GM23338 (cell line): ENCODE measurements around the gene FMO3. TPM values are rescaled to one million over a fixed set of nuclear protein-coding genes. Genes with fewer than 3 reads are reported as not detected.

ENCODE experiments used
- ATAC-seq: fragments of 200-7000 bp; cut with Tn5 transposase; 3 replicates; pipeline ENCODE4 v1.9.1; 2020
- DNase-seq: peaks from one replicate; pipeline ENCODE4 v3.0.0-alpha.2; 2015; ENCODE audit warnings: low spot score
- H2AFZ ChIP-seq: fragments of 200-600 bp; sonication (generic); 2 replicates; pipeline ENCODE4 v1.8.0; 2016; ENCODE audit warnings: antibody characterized with exemption, mild to moderate bottlenecking, moderate library complexity
- H3F3A ChIP-seq: fragments of 200-600 bp; sonication (generic); replicated peaks from 2 replicates; pipeline ENCODE4 v1.8.0; 2017; ENCODE audit warnings: antibody characterized with exemption, mixed run types, low read depth
- H3K27ac ChIP-seq: fragments of 200-600 bp; sonication (generic); 2 replicates; pipeline ENCODE4 v1.6.1; 2016; ENCODE audit warnings: low read depth
- H3K27me3 ChIP-seq: fragments of 200-600 bp; sonication (generic); 2 replicates; pipeline ENCODE4 v1.8.0; 2016; ENCODE audit warnings: mild to moderate bottlenecking, mixed run types, moderate library complexity; ENCODE audit not compliant: insufficient read depth
- H3K36me3 ChIP-seq: fragments of 200-600 bp; sonication (generic); 2 replicates; pipeline ENCODE4 v1.8.0; 2016; ENCODE audit warnings: mild to moderate bottlenecking; ENCODE audit not compliant: insufficient read depth
- H3K4me1 ChIP-seq: fragments of 200-600 bp; sonication (generic); 2 replicates; pipeline ENCODE4 v1.8.0; 2016; ENCODE audit warnings: mild to moderate bottlenecking, moderate library complexity; ENCODE audit not compliant: insufficient read depth
- H3K4me2 ChIP-seq: fragments of 200-600 bp; sonication (generic); 2 replicates; pipeline ENCODE4 v1.7.1; 2017; ENCODE audit warnings: mixed run types
- H3K4me3 ChIP-seq: fragments of 200-600 bp; sonication (generic); 2 replicates; pipeline ENCODE4 v1.6.1; 2016; ENCODE audit warnings: mixed run types
- H3K79me2 ChIP-seq: fragments of 200-600 bp; sonication (generic); replicated peaks from 2 replicates; pipeline ENCODE4 v1.8.0; 2017; ENCODE audit warnings: mild to moderate bottlenecking; ENCODE audit not compliant: insufficient read depth
- H3K9me2 ChIP-seq: fragments of 200-600 bp; sonication (generic); 2 replicates; pipeline ENCODE4 v1.8.0; 2017; ENCODE audit not compliant: insufficient read depth
- H4K20me1 ChIP-seq: fragments of 200-600 bp; sonication (generic); replicated peaks from 2 replicates; pipeline ENCODE4 v1.8.0; 2017; ENCODE audit warnings: mild to moderate bottlenecking; ENCODE audit not compliant: insufficient read depth
- H3K27ac Mint-ChIP-seq: 2 replicates; pipeline ENCODE4 v1.8.0; 2020; ENCODE audit warnings: inconsistent platforms, mild to moderate bottlenecking, moderate library complexity, mixed read lengths
- H3K27me3 Mint-ChIP-seq: 3 replicates; pipeline ENCODE4 v1.8.0; 2022; ENCODE audit warnings: low read depth, mild to moderate bottlenecking, moderate library complexity, mixed read lengths, inconsistent platforms; ENCODE audit not compliant: insufficient read depth, poor library complexity
- H3K36me3 Mint-ChIP-seq: 3 replicates; pipeline ENCODE4 v1.8.0; 2021; ENCODE audit warnings: low read depth, mild to moderate bottlenecking, inconsistent platforms, moderate library complexity, mixed read lengths
- H3K4me1 Mint-ChIP-seq: 3 replicates; pipeline ENCODE4 v1.8.0; 2020; ENCODE audit warnings: mild to moderate bottlenecking, inconsistent platforms, mixed read lengths
- H3K4me3 Mint-ChIP-seq: 3 replicates; pipeline ENCODE4 v1.8.0; 2021; ENCODE audit warnings: moderate library complexity, mild to moderate bottlenecking, inconsistent platforms, mixed read lengths
- H3K9me3 Mint-ChIP-seq: 3 replicates; pipeline ENCODE4 v1.8.0; 2020; ENCODE audit warnings: moderate library complexity, mild to moderate bottlenecking, inconsistent platforms, mixed read lengths
- CTCF ChIP-seq, 2 experiments: fragments of 200-600 bp in 1 of 2; sonication (generic) in 1 of 2; conservative IDR thresholded peaks; 2 replicates each; pipeline versions ENCODE4 v1.5.1 to v1.6.1; 2016 to 2017; ENCODE audit warnings: antibody characterized with exemption in 2 of 2, low read depth in 2 of 2, mild to moderate bottlenecking in 2 of 2, moderate library complexity in 1 of 2
- EZH2phosphoT487 ChIP-seq: fragments of 200-600 bp; sonication (generic); IDR thresholded peaks from one replicate; pipeline ENCODE4 v1.8.1; 2018; ENCODE audit warnings: antibody characterized with exemption; ENCODE audit not compliant: unreplicated experiment
- JUNB ChIP-seq: IDR thresholded peaks from one replicate; pipeline ENCODE4 v1.6.1; 2016; ENCODE audit warnings: antibody characterized with exemption; ENCODE audit not compliant: unreplicated experiment
- NANOG ChIP-seq: IDR thresholded peaks from 2 replicates; pipeline ENCODE4 v1.6.1; 2016; ENCODE audit warnings: antibody characterized with exemption, borderline replicate concordance
- POLR2AphosphoS5 ChIP-seq: IDR thresholded peaks from 2 replicates; pipeline ENCODE4 v1.6.1; 2016; ENCODE audit warnings: antibody characterized with exemption, low read depth
- STAT1 ChIP-seq: IDR thresholded peaks from one replicate; pipeline ENCODE4 v1.6.1; 2016; ENCODE audit warnings: antibody characterized with exemption; ENCODE audit not compliant: unreplicated experiment
- ZNF114 ChIP-seq: fragments of 250-450 bp; sonication (Bioruptor Pico); IDR thresholded peaks from 2 replicates; pipeline ENCODE4 v1.5.0; 2020; ENCODE audit warnings: mild to moderate bottlenecking, moderate library complexity
- ZNF462 ChIP-seq: fragments of 250-450 bp; sonication (Bioruptor Pico); IDR thresholded peaks from 2 replicates; pipeline ENCODE4 v1.5.0; 2020; ENCODE audit warnings: mild to moderate bottlenecking, moderate library complexity
- polyA plus RNA-seq: library from polyadenylated mRNA; unstranded; fragments of >200 nt; fragmentation: Nextera tagmentation; extraction: Ambion mirVana; gene quantifications from 2 replicates; pipeline ENCODE4 v1.2.1, GENCODE V29; 2016
- total RNA-seq: library from RNA; depleted of rRNA; stranded (reverse); fragments of >200 nt; shearing (Covaris generic); gene quantifications from 2 replicates; pipeline ENCODE4 v1.2.3, GENCODE V29; 2014

Gene FMO3
- total and polyA plus RNA-seq, 2 experiments from 2014 or later, result 0.26 TPM; not detected in 1

GRCh38 chr1:171082606-171083005, 8.1 kb upstream of the FMO3 start (continued):
- TF ChIP-seq ZNF462 (no peak), JUNB (no peak), STAT1 (no peak), NANOG (no peak), ZNF114 (CRISPR knock-in tag) (no peak), EZH2phosphoT487 (no peak), POLR2AphosphoS5 (no peak)

- Histone ChIP-seq H3K4me2 (no peak overlapping the region), H3K4me3 (no peak overlapping the region), H3K79me2 (no peaks in the 10 kb centered on the region), H3K27ac (no peak overlapping the region), H3K9me2 (no peaks in the 10 kb centered on the region), H2AFZ (no peak overlapping the region), H3K36me3 (no peaks in the 10 kb centered on the region), H3K27me3 (no peaks in the 10 kb centered on the region), H3F3A (no peaks in the 10 kb centered on the region), H4K20me1 (no peaks in the 10 kb centered on the region), H3K4me1 (no peaks in the 10 kb centered on the region)
- H3K36me3 Mint-ChIP-seq, result no peaks in the 10 kb centered on the region
- peaks cover 1% of the 10 kb centered on the region for H3K27me3 Mint-ChIP-seq
- no peak overlapping the region for H3K27ac Mint-ChIP-seq
- peaks cover 4% of the 10 kb centered on the region; the same call in 2 of the 3 replicates for H3K4me1 Mint-ChIP-seq
- H3K9me3 Mint-ChIP-seq, result no peaks in the 10 kb centered on the region
- TF ChIP-seq CTCF (conservative IDR thresholded peaks at IDR 0.05; ENCODE audit: low read depth in 2 of 2) (no peak), ZNF114 (CRISPR knock-in tag) (no peak), EZH2phosphoT487 (no peak), ZNF462 (no peak), STAT1 (no peak)
- DNase-seq (no peak), ATAC-seq (no peak)
- no peak overlapping the region for H3K4me3 Mint-ChIP-seq
Observed at GRCh38 chr1:171083222-171083621, 7.5 kb upstream of the FMO3 start.
